ENCODE data around the gene SART1.

DNA sequence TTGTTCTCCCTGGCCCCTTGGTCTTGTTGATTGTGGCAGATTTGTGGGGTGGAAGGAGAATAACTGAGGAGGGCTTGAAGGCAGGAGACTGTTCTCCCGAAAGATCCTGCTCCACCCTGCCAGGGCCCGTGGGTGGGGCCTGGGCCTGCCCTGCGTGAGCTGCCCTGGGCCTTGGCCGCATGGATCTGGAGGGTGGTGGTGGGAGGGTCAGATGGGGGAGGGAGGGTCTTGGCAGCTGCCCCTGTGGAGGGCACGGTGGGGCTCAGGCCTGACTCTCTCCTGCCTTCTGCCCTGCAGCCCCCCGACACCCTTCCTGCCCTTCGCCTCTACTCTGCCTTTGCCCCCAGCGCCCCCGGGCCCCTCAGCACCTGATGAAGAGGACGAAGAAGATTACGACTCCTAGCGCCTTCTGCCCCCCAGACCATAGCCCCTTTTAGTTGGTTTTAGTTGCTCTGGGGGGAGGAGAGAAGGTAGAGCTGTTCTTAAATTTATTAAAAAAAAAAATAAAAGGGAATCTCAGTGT is 40.4 kb upstream of the SART1 start:
- TF ChIP-seq POLR2A (IDR thresholded peaks at IDR 0.05; ENCODE audit: low read length) (no peak), GATA1 (IDR thresholded peaks at IDR 0.05; ENCODE audit: low read depth, low read length) (no peak)
